Raji (cell line): ENCODE measurements around the gene ZNF316.

Experiments used
- POLR2A ChIP-seq: IDR thresholded peaks from 2 replicates; pipeline ENCODE4 v1.6.1; 2011; ENCODE audit warnings: low read depth, low read length, control low read depth; ENCODE audit not compliant: insufficient read depth

Gene ZNF316

DNA sequence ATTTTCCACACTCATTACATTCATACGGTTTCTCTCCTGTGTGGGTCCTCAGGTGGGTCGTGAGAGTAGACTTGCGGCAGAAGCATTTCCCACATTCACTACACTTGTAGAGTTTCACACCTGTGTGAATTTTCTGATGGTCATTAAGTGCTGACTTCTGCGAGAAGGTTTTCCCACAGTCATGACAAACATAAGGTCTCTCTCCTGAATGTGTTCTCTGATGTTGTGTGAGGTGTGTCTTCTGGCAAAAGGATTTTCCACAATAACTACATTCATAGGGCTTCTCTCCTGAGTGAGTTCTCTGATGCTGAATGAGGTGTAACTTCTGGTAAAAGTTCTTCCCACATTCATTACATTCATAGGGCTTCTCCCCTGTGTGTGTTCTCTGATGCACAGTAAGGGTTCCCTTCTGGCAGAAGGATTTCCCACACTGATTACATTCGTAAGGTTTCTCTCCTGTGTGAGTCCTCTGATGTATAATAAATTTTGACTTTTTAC lies 54.5 kb downstream of the ZNF316 start:
- no peak for TF ChIP-seq POLR2A

DNA sequence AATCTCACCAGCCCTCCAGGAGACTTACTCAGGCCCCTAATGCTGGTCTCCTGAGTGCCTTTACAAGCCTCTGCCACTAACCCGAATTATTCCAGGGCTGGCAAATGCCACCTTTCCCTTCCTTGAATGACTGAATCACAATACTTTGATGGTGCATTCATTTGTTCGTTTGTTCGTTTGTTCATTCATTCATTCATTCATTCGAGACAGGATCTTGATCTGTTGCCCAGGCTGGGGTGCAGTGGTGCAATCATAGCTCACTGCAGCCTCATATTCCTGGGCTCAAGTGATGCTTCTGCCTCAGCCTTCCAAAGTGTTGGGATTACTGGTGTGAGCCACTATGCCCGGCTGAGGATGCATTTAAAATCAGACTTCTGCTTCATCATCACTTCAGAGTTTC lies 63.7 kb downstream of the ZNF316 start:
- no peak for TF ChIP-seq POLR2A

DNA sequence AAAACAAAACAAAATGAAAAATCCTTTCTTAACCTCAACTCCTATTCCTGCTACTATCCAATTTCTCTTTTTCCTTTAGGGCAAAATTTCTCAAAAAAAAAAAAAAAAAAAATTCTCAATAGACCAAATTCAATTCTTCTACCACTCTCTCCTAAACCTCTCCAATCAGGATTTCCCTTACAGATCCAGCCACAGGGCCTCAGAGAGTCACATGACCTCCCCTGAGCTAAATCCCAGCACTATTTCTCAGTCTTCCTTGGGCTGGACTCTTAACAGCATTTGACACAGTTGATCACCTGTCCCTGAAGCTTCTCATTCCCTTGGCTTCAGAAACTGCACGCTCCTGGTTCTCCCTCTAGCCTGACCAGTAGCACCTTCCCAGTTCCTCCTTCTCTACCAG lies 64.7 kb downstream of the ZNF316 start:
- TF ChIP-seq POLR2A, result no peak
